Caco-2 (cell line): Measurements from ENCODE around the gene PMEPA1. TPM values are rescaled to one million over a fixed set of nuclear protein-coding genes. Genes with fewer than 3 reads are reported as not detected.

ENCODE experiments used
- BruUV-seq: library from RNA; stranded (reverse); fragments of 400-500 nt; replicated peaks from 2 replicates; lab custom pipeline; 2021; lab: Mats Ljungman, UMichigan
- CTCF ChIA-PET: fragments of 300-600 bp; sonication (Branson Sonifier 250); formaldehyde crosslinking; loops from one replicate; lab custom pipeline; 2022; ENCODE audit warnings: antibody characterized with exemption; lab: Charles Lee
- POLR2A ChIA-PET: fragments of 300-600 bp; sonication (Branson Sonifier 250); formaldehyde crosslinking; loops from one replicate; lab custom pipeline; 2022; ENCODE audit warnings: antibody characterized with exemption; lab: Charles Lee
- DNase-seq, 2 experiments: peaks; one replicate each; pipeline versions ENCODE4 v3.0.0 to v3.0.0-alpha.2; 2020 to 2022
- H3K27me3 ChIP-seq: replicated peaks from 2 replicates; pipeline ENCODE4 v1.6.0; 2011; ENCODE audit warnings: low read length; ENCODE audit not compliant: control insufficient read depth, insufficient read depth
- H3K36me3 ChIP-seq: 2 replicates; pipeline ENCODE4 v1.5.1; 2011; ENCODE audit warnings: low read length; ENCODE audit not compliant: control insufficient read depth, insufficient read depth
- H3K4me1 ChIP-seq: fragments of 250-450 bp; sonication (Bioruptor Pico); 2 replicates; pipeline ENCODE4 v1.5.1; 2020; ENCODE audit warnings: mild to moderate bottlenecking
- H3K4me3 ChIP-seq: 2 replicates; pipeline ENCODE4 v1.5.1; 2011; ENCODE audit warnings: low read depth, mild to moderate bottlenecking, control low read depth, low read length
- H3K9me3 ChIP-seq: fragments of 250-450 bp; sonication (Bioruptor Pico); 2 replicates; pipeline ENCODE4 v1.5.1; 2020; ENCODE audit warnings: mild to moderate bottlenecking, moderate library complexity
- H3K27ac Mint-ChIP-seq: one replicate; pipeline ENCODE4 v1.8.0; 2022; ENCODE audit warnings: mixed read lengths; ENCODE audit not compliant: unreplicated experiment
- H3K27me3 Mint-ChIP-seq: one replicate; pipeline ENCODE4 v1.8.0; 2022; ENCODE audit warnings: mixed read lengths; ENCODE audit not compliant: insufficient read depth, unreplicated experiment
- H3K36me3 Mint-ChIP-seq: one replicate; pipeline ENCODE4 v1.8.0; 2022; ENCODE audit warnings: mild to moderate bottlenecking, mixed read lengths; ENCODE audit not compliant: insufficient read depth, unreplicated experiment
- H3K4me1 Mint-ChIP-seq: one replicate; pipeline ENCODE4 v1.8.0; 2022; ENCODE audit warnings: low read depth, mixed read lengths; ENCODE audit not compliant: unreplicated experiment
- H3K4me3 Mint-ChIP-seq: one replicate; pipeline ENCODE4 v1.8.0; 2022; ENCODE audit warnings: mild to moderate bottlenecking, moderate library complexity, mixed read lengths; ENCODE audit not compliant: unreplicated experiment
- H3K9me3 Mint-ChIP-seq: one replicate; pipeline ENCODE4 v1.8.0; 2022; ENCODE audit warnings: mixed read lengths; ENCODE audit not compliant: unreplicated experiment
- CTCF ChIP-seq, 2 experiments: fragments of 200-600 bp in 1 of 2; IDR thresholded peaks; 1 replicate in 1 of 2; 2 replicates in 1 of 2; pipeline versions ENCODE4 v1.5.1 to v1.8.0; 2011 to 2022; ENCODE audit warnings: antibody characterized with exemption in 1 of 2, control low read depth in 1 of 2, inconsistent platforms in 1 of 2, low read depth in 1 of 2, low read length in 1 of 2, mild to moderate bottlenecking in 1 of 2, moderate library complexity in 1 of 2; ENCODE audit not compliant: insufficient read depth in 1 of 2, severe bottlenecking in 1 of 2, unreplicated experiment in 1 of 2
- intact Hi-C: fragments of 100-400 bp; cut with micrococcal nuclease; formaldehyde crosslinking; loops from one replicate; pipeline ENCODE4 v1.10.0; 2022; ENCODE audit not compliant: unreplicated experiment
- total RNA-seq: library from RNA; stranded (reverse); gene quantifications from 2 replicates; pipeline ENCODE4 v1.2.3, GENCODE V29; 2022

Gene PMEPA1
- total RNA-seq, 1 experiment from 2014 or later: 3.3 TPM

DNA sequence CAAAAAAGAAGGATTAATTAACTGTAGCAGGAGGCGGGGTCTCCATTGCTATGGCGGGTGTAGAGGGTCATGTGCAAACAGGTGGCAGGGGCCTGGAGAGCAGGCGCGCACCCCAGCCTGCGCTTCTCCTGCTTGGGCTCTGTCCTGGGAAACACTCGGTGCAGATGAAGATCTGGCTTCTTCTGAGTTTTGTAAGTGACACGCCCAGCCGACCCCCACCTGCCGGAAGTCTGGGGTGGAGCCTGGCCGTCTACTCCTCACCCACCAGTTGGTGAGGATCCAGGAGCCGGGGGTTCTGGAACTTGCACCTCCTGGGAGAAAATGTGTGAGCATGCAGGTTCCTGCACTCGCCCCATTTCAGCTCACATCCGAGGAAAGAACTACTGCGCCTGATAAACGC lies 19.3 kb downstream of the PMEPA1 start:
- H3K4me3 Mint-ChIP-seq: no peak overlapping the region
- Histone ChIP-seq H3K4me3 (no peak overlapping the region), H3K27me3 (no peaks in the 10 kb centered on the region), H3K36me3 (no peaks in the 10 kb centered on the region), H3K9me3 (no peaks in the 10 kb centered on the region), H3K4me1 (peaks cover 19% of the 10 kb centered on the region)
- BruUV-seq: no TSS peak
- ChIA-PET POLR2A (no interaction called here), CTCF (no interaction called here)
- no peak overlapping the region for H3K27ac Mint-ChIP-seq
- intact Hi-C loops: no loop called here
- H3K9me3 Mint-ChIP-seq: no peaks in the 10 kb centered on the region
- H3K36me3 Mint-ChIP-seq: no peaks in the 10 kb centered on the region
- DNase-seq: no peak
- H3K4me1 Mint-ChIP-seq: peaks cover 27% of the 10 kb centered on the region
- TF ChIP-seq CTCF (IDR thresholded peaks at IDR 0.05; ENCODE audit: insufficient read depth in 1 of 2, low read depth in 1 of 2, low read length in 1 of 2, severe bottlenecking in 1 of 2, unreplicated experiment in 1 of 2): no peak
- H3K27me3 Mint-ChIP-seq: no peaks in the 10 kb centered on the region

- Mint-ChIP-seq H3K4me1 (peaks cover 32% of the 10 kb centered on the region), H3K27ac (no peak overlapping the region), H3K9me3 (no peaks in the 10 kb centered on the region), H3K4me3 (no peak overlapping the region), H3K36me3 (no peaks in the 10 kb centered on the region), H3K27me3 (no peaks in the 10 kb centered on the region)
- H3K9me3 ChIP-seq: no peaks in the 10 kb centered on the region
- peaks cover 19% of the 10 kb centered on the region for H3K4me1 ChIP-seq
- intact Hi-C loops: no loop called here
- H3K27me3 ChIP-seq: no peaks in the 10 kb centered on the region
- no peak for DNase-seq
- no TSS peak for BruUV-seq
- H3K4me3 ChIP-seq: no peak overlapping the region
- ChIA-PET CTCF (interaction anchor here (0.8 kb wide), 1 partner anchor 453 kb away, joined by 3 read pairs; no protein-coding TSS in a partner anchor), POLR2A (no interaction called here)
- no peak for TF ChIP-seq CTCF (IDR thresholded peaks at IDR 0.05; ENCODE audit: insufficient read depth in 1 of 2, low read depth in 1 of 2, low read length in 1 of 2, severe bottlenecking in 1 of 2, unreplicated experiment in 1 of 2)
- no peaks in the 10 kb centered on the region for H3K36me3 ChIP-seq
These were observed 19.9 kb downstream of the PMEPA1 start for GRCh38 chr20:57689745-57690481.

DNA sequence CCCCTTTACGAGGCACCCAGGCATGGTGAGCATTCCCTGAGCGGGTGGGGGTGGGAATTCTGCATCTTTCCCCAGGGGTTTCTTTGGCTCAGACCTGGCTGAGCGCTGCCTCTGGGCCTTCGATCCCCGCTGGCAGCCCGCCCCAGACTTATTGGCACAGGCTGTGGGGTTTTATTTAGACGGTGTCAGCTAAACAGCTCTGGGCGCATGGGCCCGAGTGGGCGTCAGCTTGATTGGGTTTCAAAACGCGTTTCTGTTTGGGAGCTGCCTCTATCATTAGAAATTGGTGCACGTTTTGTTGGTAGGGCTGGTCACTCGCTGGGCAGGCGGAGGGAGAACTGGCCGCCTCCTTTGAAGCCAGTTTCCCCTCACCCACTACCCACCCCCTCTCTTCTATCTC lies 21.0 kb downstream of the PMEPA1 start:
- H3K4me1 ChIP-seq: peaks cover 17% of the 10 kb centered on the region
- TF ChIP-seq CTCF (IDR thresholded peaks at IDR 0.05; ENCODE audit: insufficient read depth in 1 of 2, low read depth in 1 of 2, low read length in 1 of 2, severe bottlenecking in 1 of 2, unreplicated experiment in 1 of 2): no peak
- BruUV-seq: no TSS peak

More for the DNA sequence above, 21.0 kb downstream of the PMEPA1 start:
- Histone ChIP-seq H3K36me3 (no peaks in the 10 kb centered on the region), H3K27me3 (no peaks in the 10 kb centered on the region), H3K4me3 (no peak overlapping the region), H3K9me3 (no peaks in the 10 kb centered on the region)
- H3K27me3 Mint-ChIP-seq: no peaks in the 10 kb centered on the region
- no peaks in the 10 kb centered on the region for H3K9me3 Mint-ChIP-seq
- H3K4me1 Mint-ChIP-seq: peaks cover 21% of the 10 kb centered on the region
- no peak overlapping the region for H3K4me3 Mint-ChIP-seq
- intact Hi-C loops: no loop called here
- CTCF ChIA-PET: interaction anchor here (0.7 kb wide), 1 partner anchor 13 kb away, joined by 4 read pairs; no protein-coding TSS in a partner anchor
- DNase-seq: no peak
- no peak overlapping the region for H3K27ac Mint-ChIP-seq
- POLR2A ChIA-PET: no interaction called here
- no peaks in the 10 kb centered on the region for H3K36me3 Mint-ChIP-seq
